SIG-M5 treated with dmso at 0.1 percent for 504 hours (cell line): ENCODE data around the gene INTS15.

Experiments used
- DNase-seq: peaks from one replicate; lab custom pipeline; 2025; ENCODE audit not compliant: unreplicated experiment; lab: John Stamatoyannopoulos, UW

INTS15 gene

GRCh38 chr7:6655636-6656385 is 66.0 kb downstream of the INTS15 start:
- no peak for DNase-seq

DNA sequence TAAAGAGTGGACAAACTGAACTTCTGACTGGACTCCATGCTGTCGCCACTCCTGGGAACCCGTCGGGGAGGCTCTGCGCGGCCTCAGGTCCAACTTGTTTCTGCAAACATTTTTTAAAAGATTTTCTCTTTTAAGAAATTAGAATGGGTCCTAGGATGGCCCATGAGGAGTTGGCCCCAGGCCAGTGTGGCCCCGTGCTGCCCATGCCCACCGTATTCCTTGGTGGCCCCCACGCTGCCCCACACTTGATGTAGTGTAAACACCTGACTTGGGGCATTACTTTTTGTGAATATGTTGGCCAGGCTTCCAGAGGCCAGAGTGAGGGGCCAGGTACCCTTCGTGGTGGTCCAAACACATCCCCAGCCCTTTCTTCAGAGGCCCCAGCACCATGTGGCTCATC is 66.6 kb downstream of the INTS15 start:
- DNase-seq = no peak
